SU-DHL-6 (cell line): Measurements from ENCODE around the gene CBFA2T2.
"Not testable (repeated sequence)": the region's sequence is repeated elsewhere in the genome, so short reads cannot be mapped to it uniquely, and the experiment has no call there.

Source experiments
- H2AFZ ChIP-seq: fragments of 200-600 bp; sonication (generic); 2 replicates; pipeline ENCODE4 v1.6.1; 2014; ENCODE audit warnings: low read depth, mild to moderate bottlenecking, moderate library complexity, mixed read lengths, antibody characterized with exemption, low read length; ENCODE audit not compliant: severe bottlenecking
- H3F3A ChIP-seq: fragments of 200-600 bp; shearing (Covaris generic); 2 replicates; pipeline ENCODE4 v1.6.0; 2016; ENCODE audit warnings: antibody characterized with exemption, mild to moderate bottlenecking; ENCODE audit not compliant: insufficient read depth
- H3K27ac ChIP-seq: fragments of 200-600 bp; sonication (generic); 2 replicates; pipeline ENCODE4 v1.5.1; 2016; ENCODE audit warnings: low read depth, mild to moderate bottlenecking, low read length, moderate library complexity, mixed read lengths
- H3K27me3 ChIP-seq: fragments of 200-600 bp; sonication (generic), shearing (Covaris generic); 2 replicates; pipeline ENCODE4 v1.6.0; 2014; ENCODE audit warnings: mild to moderate bottlenecking, low read length
- H3K36me3 ChIP-seq: fragments of 200-600 bp; sonication (generic); 2 replicates; pipeline ENCODE4 v1.6.1; 2014; ENCODE audit warnings: mild to moderate bottlenecking, low read length, mixed read lengths
- H3K4me2 ChIP-seq: fragments of 300-600, 200-600 bp; shearing (Covaris generic), sonication (generic); 2 replicates; pipeline ENCODE4 v1.6.0; 2014; ENCODE audit warnings: low read length, low read depth, mild to moderate bottlenecking; ENCODE audit not compliant: poor library complexity, severe bottlenecking
- H3K4me3 ChIP-seq: fragments of 200-600 bp; sonication (generic); 2 replicates; pipeline ENCODE4 v1.5.1; 2014; ENCODE audit warnings: antibody characterized with exemption, low read length, mild to moderate bottlenecking, mixed read lengths; ENCODE audit not compliant: insufficient read depth, poor library complexity, severe bottlenecking
- H3K79me2 ChIP-seq: fragments of 200-600 bp; sonication (generic); 2 replicates; pipeline ENCODE4 v1.6.1; 2014; ENCODE audit warnings: mild to moderate bottlenecking, low read length, moderate library complexity; ENCODE audit not compliant: insufficient read depth
- H3K9ac ChIP-seq: fragments of 200-600 bp; sonication (generic); 2 replicates; pipeline ENCODE4 v1.7.0; 2014; ENCODE audit warnings: mild to moderate bottlenecking, low read length
- H3K9me2 ChIP-seq: fragments of 200-600 bp; sonication (generic); replicated peaks from 2 replicates; pipeline ENCODE4 v1.6.1; 2014; ENCODE audit warnings: low read length; ENCODE audit not compliant: insufficient read depth
- H3K9me3 ChIP-seq: fragments of 200-600 bp; sonication (generic); 2 replicates; pipeline ENCODE4 v1.6.1; 2014; ENCODE audit warnings: low read length, mixed read lengths; ENCODE audit not compliant: insufficient read depth
- H4K20me1 ChIP-seq: fragments of 200-600 bp; sonication (generic); 2 replicates; pipeline ENCODE4 v1.6.1; 2014; ENCODE audit warnings: low read depth, mild to moderate bottlenecking, antibody characterized with exemption, low read length, moderate library complexity, mixed read lengths
- CTCF ChIP-seq: fragments of 200-600 bp; sonication (generic); IDR thresholded peaks from one replicate; pipeline ENCODE4 v1.5.1; 2017; ENCODE audit warnings: antibody characterized with exemption, mild to moderate bottlenecking, low read length, moderate library complexity; ENCODE audit not compliant: insufficient read depth, poor library complexity, severe bottlenecking
- EZH2phosphoT487 ChIP-seq: fragments of 200-600 bp; sonication (generic), shearing (Covaris generic); conservative IDR thresholded peaks from 2 replicates; pipeline ENCODE4 v1.6.1; 2018; ENCODE audit warnings: mild to moderate bottlenecking, antibody characterized with exemption, low read length, moderate library complexity, mixed read lengths

CBFA2T2 gene

GRCh38 chr20:33584976-33585375 is 95.1 kb downstream of the CBFA2T2 start:
- Histone ChIP-seq H3K36me3 (no peaks in the 10 kb centered on the region), H3K4me2 (no peak overlapping the region), H3K9me2 (no peaks in the 10 kb centered on the region), H3K9me3 (no peaks in the 10 kb centered on the region), H2AFZ (no peak overlapping the region), H3K27me3 (no peaks in the 10 kb centered on the region), H3K27ac (no peak overlapping the region), H3K9ac (no peak overlapping the region), H3K79me2 (no peaks in the 10 kb centered on the region), H3K4me3 (no peak overlapping the region), H4K20me1 (no peaks in the 10 kb centered on the region), H3F3A (no peaks in the 10 kb centered on the region)
- TF ChIP-seq EZH2phosphoT487: no peak
- TF ChIP-seq CTCF: no peak

GRCh38 chr20:33585413-33585812 is 95.5 kb downstream of the CBFA2T2 start:
- H3K9ac ChIP-seq: no peak overlapping the region
- H4K20me1 ChIP-seq: no peaks in the 10 kb centered on the region
- H3K9me2 ChIP-seq: no peaks in the 10 kb centered on the region
- no peak overlapping the region for H3K4me3 ChIP-seq
- H3K79me2 ChIP-seq: no peaks in the 10 kb centered on the region
- H3K36me3 ChIP-seq: no peaks in the 10 kb centered on the region
- H3K27ac ChIP-seq: no peak overlapping the region
- no peak overlapping the region for H2AFZ ChIP-seq
- H3K9me3 ChIP-seq: no peaks in the 10 kb centered on the region
- no peaks in the 10 kb centered on the region for H3F3A ChIP-seq
- H3K27me3 ChIP-seq: no peaks in the 10 kb centered on the region
- TF ChIP-seq CTCF (no peak), EZH2phosphoT487 (no peak)
- H3K4me2 ChIP-seq: no peak overlapping the region

GRCh38 chr20:33589059-33589458 is 99.2 kb downstream of the CBFA2T2 start:
- no peaks in the 10 kb centered on the region for H3F3A ChIP-seq
- no peaks in the 10 kb centered on the region for H3K27me3 ChIP-seq
- no peak overlapping the region for H3K27ac ChIP-seq
- H3K79me2 ChIP-seq: no peaks in the 10 kb centered on the region
- H3K4me2 ChIP-seq: no peak overlapping the region
- no peak for TF ChIP-seq CTCF
- no peaks in the 10 kb centered on the region for H3K36me3 ChIP-seq
- H3K9me3 ChIP-seq: no peaks in the 10 kb centered on the region
- no peak overlapping the region for H3K4me3 ChIP-seq
- H3K9me2 ChIP-seq: no peaks in the 10 kb centered on the region
- H2AFZ ChIP-seq: no peak overlapping the region
- H4K20me1 ChIP-seq: no peaks in the 10 kb centered on the region
- H3K9ac ChIP-seq: no peak overlapping the region

GRCh38 chr20:33591901-33592300 is 102.0 kb downstream of the CBFA2T2 start:
- not testable (repeated sequence) for H3K9ac ChIP-seq, H3K9me3 ChIP-seq, H3K9me2 ChIP-seq, H3K27me3 ChIP-seq, H3K36me3 ChIP-seq, H3K27ac ChIP-seq, H3K4me2 ChIP-seq, H3F3A ChIP-seq, H3K79me2 ChIP-seq, H4K20me1 ChIP-seq, H2AFZ ChIP-seq, H3K4me3 ChIP-seq
